Smooth muscle cell (in vitro differentiated cells): ENCODE measurements around the gene ADAMTS18. TPM values are rescaled to one million over a fixed set of nuclear protein-coding genes. Genes with fewer than 3 reads are reported as not detected.

Experiments
- DNase-seq: peaks from one replicate; lab custom pipeline; 2025; ENCODE audit not compliant: unreplicated experiment; lab: John Stamatoyannopoulos, UW
- H2AFZ ChIP-seq: fragments of 200-600 bp; sonication (generic); 2 replicates; pipeline ENCODE4 v1.6.0; 2016; ENCODE audit warnings: antibody characterized with exemption, low read depth, mild to moderate bottlenecking
- H3F3A ChIP-seq: fragments of 200-600 bp; sonication (generic); 2 replicates; pipeline ENCODE4 v1.6.0; 2017; ENCODE audit warnings: antibody characterized with exemption, low read depth
- H3K27ac ChIP-seq: fragments of 200-600 bp; sonication (generic); 2 replicates; pipeline ENCODE4 v1.5.1; 2016; ENCODE audit warnings: low read depth, mild to moderate bottlenecking
- H3K27me3 ChIP-seq: fragments of 200-600 bp; sonication (generic); 2 replicates; pipeline ENCODE4 v1.6.1; 2016; ENCODE audit warnings: low read depth, mild to moderate bottlenecking
- H3K36me3 ChIP-seq: fragments of 200-600 bp; sonication (generic); 2 replicates; pipeline ENCODE4 v1.5.1; 2016; ENCODE audit warnings: low read depth
- H3K4me1 ChIP-seq: fragments of 200-600 bp; sonication (generic); 2 replicates; pipeline ENCODE4 v1.5.1; 2016; ENCODE audit warnings: low read depth
- H3K4me2 ChIP-seq: fragments of 200-600 bp; sonication (generic); 2 replicates; pipeline ENCODE4 v1.6.0; 2016; ENCODE audit warnings: mild to moderate bottlenecking
- H3K4me3 ChIP-seq: fragments of 200-600 bp; sonication (generic); 2 replicates; pipeline ENCODE4 v1.5.1; 2016; ENCODE audit warnings: mild to moderate bottlenecking
- H3K79me2 ChIP-seq: fragments of 200-600 bp; sonication (generic); 2 replicates; pipeline ENCODE4 v1.6.0; 2016; ENCODE audit warnings: low read depth, mild to moderate bottlenecking
- H3K9ac ChIP-seq: fragments of 200-600 bp; sonication (generic); 2 replicates; pipeline ENCODE4 v1.6.0; 2016; ENCODE audit warnings: low read depth
- H3K9me3 ChIP-seq: fragments of 200-600 bp; sonication (generic); replicated peaks from 2 replicates; pipeline ENCODE4 v1.5.1; 2016; ENCODE audit warnings: low read depth
- H4K20me1 ChIP-seq: fragments of 200-600 bp; sonication (generic); 2 replicates; pipeline ENCODE4 v1.6.0; 2016; ENCODE audit warnings: low read depth
- WGBS: methylation state at CpG from one replicate; pipeline ENCODE4 v1.1.7; 2016; ENCODE audit warnings: low lambda C conversion rate; 5-methylcytosine and 5-hydroxymethylcytosine counted together
- polyA plus RNA-seq: library from polyadenylated mRNA; unstranded; fragments of >200 nt; fragmentation: Nextera tagmentation; extraction: Ambion mirVana; gene quantifications from 2 replicates; pipeline ENCODE4 v1.2.1, GENCODE V29; 2016
- total RNA-seq: library from RNA; depleted of rRNA; stranded (reverse); fragments of >200 nt; gene quantifications from 2 replicates; pipeline ENCODE4 v1.2.3, GENCODE V29; 2014
- TF ChIP-seq, protein P1 (sequence below): fragments of 200-600 bp; sonication (generic); IDR thresholded peaks from 2 replicates; pipeline ENCODE4 v1.5.1; 2017; ENCODE audit warnings: borderline replicate concordance, mild to moderate bottlenecking, antibody characterized with exemption; ENCODE audit not compliant: insufficient read depth, poor library complexity, severe bottlenecking

The ADAMTS18 gene
- total and polyA plus RNA-seq, 2 experiments from 2014 or later: 0.05 to 4.4 TPM

- no peak for DNase-seq
- Histone ChIP-seq H3K4me2 (no peak overlapping the region), H3F3A (no peaks in the 10 kb centered on the region), H3K36me3 (no peaks in the 10 kb centered on the region), H3K9me3 (no peaks in the 10 kb centered on the region), H3K9ac (no peak overlapping the region), H3K4me3 (no peak overlapping the region), H3K79me2 (peaks cover 4% of the 10 kb centered on the region), H3K4me1 (peaks cover 8% of the 10 kb centered on the region), H3K27me3 (peaks cover 41% of the 10 kb centered on the region), H3K27ac (no peak overlapping the region), H4K20me1 (no peaks in the 10 kb centered on the region), H2AFZ (no peak overlapping the region)
- 63% methylated on average over 6 of the region's 6 CpGs for WGBS
- TF ChIP-seq, protein P1, sequence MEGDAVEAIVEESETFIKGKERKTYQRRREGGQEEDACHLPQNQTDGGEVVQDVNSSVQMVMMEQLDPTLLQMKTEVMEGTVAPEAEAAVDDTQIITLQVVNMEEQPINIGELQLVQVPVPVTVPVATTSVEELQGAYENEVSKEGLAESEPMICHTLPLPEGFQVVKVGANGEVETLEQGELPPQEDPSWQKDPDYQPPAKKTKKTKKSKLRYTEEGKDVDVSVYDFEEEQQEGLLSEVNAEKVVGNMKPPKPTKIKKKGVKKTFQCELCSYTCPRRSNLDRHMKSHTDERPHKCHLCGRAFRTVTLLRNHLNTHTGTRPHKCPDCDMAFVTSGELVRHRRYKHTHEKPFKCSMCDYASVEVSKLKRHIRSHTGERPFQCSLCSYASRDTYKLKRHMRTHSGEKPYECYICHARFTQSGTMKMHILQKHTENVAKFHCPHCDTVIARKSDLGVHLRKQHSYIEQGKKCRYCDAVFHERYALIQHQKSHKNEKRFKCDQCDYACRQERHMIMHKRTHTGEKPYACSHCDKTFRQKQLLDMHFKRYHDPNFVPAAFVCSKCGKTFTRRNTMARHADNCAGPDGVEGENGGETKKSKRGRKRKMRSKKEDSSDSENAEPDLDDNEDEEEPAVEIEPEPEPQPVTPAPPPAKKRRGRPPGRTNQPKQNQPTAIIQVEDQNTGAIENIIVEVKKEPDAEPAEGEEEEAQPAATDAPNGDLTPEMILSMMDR: no peak
These were observed 1.7 kb downstream of the ADAMTS18 start for GRCh38 chr16:77433146-77433545.

- Histone ChIP-seq H3K4me3 (no peak overlapping the region), H3F3A (no peaks in the 10 kb centered on the region), H3K9me3 (no peaks in the 10 kb centered on the region), H3K4me1 (peaks cover 8% of the 10 kb centered on the region), H3K27ac (no peak overlapping the region), H3K9ac (no peak overlapping the region), H3K79me2 (peaks cover 4% of the 10 kb centered on the region), H4K20me1 (no peaks in the 10 kb centered on the region), H3K4me2 (no peak overlapping the region), H3K36me3 (no peaks in the 10 kb centered on the region), H2AFZ (no peak overlapping the region), H3K27me3 (peaks cover 41% of the 10 kb centered on the region)
- TF ChIP-seq, protein P1: no peak
- DNase-seq: no peak
These were observed 2.6 kb downstream of the ADAMTS18 start for GRCh38 chr16:77432264-77432663.

DNA sequence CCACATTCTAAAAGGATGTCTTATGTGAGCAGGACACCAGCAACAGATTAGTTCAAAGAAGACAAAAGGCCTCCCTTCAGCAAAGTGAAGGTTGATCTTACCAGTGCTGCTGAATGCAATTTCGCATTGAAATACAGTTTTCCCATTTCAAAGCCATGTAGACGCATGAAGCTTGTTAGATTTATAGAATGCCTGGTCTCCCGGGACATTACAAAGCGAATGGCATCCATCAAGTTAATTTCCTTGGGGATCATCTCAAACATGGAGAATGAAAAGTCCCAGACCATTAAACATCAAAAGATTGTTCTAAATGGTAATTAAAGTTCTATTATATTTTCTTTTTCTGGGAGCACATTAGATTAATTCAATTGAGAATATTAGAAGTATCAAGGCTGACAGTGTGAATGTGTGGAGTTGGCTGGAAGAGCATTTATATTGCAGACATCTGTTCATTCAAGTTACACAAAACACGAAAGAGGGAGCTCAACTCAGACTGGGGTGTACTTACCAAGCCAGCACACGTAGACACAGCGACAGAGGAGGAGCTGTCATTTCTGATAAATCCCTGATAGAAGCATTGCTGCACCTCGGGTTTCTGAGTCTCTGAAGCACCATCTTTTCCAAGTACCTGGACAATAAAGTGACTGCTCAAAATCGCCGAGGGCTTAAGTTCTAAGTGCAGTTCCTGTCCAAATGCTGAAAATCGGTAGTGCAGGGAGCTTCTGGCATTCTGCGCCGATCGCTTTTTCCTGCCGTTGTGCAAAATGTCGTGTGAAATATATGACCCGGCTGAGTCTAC is 3.8 kb downstream of the ADAMTS18 start:
- peaks cover 8% of the 10 kb centered on the region for H3K4me1 ChIP-seq
- H2AFZ ChIP-seq: no peak overlapping the region
- H3K4me2 ChIP-seq: no peak overlapping the region
- no peak overlapping the region for H3K9ac ChIP-seq
- no peaks in the 10 kb centered on the region for H3F3A ChIP-seq
- H3K79me2 ChIP-seq: peaks cover 4% of the 10 kb centered on the region
- no peak for DNase-seq
- H3K36me3 ChIP-seq: no peaks in the 10 kb centered on the region
- H3K9me3 ChIP-seq: no peaks in the 10 kb centered on the region
- H3K27me3 ChIP-seq: peaks cover 41% of the 10 kb centered on the region
- no peak overlapping the region for H3K27ac ChIP-seq
- no peak overlapping the region for H3K4me3 ChIP-seq
- no peaks in the 10 kb centered on the region for H4K20me1 ChIP-seq
- 66% methylated on average over 17 of the region's 17 CpGs for WGBS
- TF ChIP-seq, protein P1: no peak

DNA sequence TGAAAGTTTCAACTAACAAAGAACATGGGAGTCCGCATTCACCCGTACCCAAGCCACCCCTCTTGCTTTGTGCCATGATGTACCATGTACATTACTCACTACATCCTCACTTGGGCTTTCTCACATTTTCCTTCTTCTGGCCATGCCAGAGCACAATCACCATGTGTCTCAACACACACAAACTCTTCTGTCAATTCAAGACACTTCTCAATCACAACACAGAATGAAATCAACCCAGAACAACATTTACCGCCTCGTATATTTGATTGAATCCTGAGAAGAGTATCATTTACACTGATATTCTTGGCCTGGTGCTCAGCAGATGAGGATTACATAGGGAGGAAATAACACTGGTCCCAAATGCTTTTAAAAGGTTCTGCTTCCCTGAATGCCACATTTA is 4.5 kb downstream of the ADAMTS18 start:
- H4K20me1 ChIP-seq: no peaks in the 10 kb centered on the region
- H3K9ac ChIP-seq: no peak overlapping the region
- H3K4me3 ChIP-seq: no peak overlapping the region
- H3F3A ChIP-seq: no peaks in the 10 kb centered on the region
- WGBS: 90% methylated on average over 4 of the region's 4 CpGs
- DNase-seq: no peak
- H3K27ac ChIP-seq: no peak overlapping the region
- H3K79me2 ChIP-seq: peaks cover 4% of the 10 kb centered on the region
- no peaks in the 10 kb centered on the region for H3K9me3 ChIP-seq
- H3K36me3 ChIP-seq: no peaks in the 10 kb centered on the region
- peaks cover 6% of the 10 kb centered on the region for H3K4me1 ChIP-seq
- H2AFZ ChIP-seq: no peak overlapping the region
- no peak overlapping the region for H3K4me2 ChIP-seq
- TF ChIP-seq, protein P1: no peak
- peaks cover 35% of the 10 kb centered on the region for H3K27me3 ChIP-seq
